ENCODE measurements around the gene LRRIQ3.
A peak's percentile ranks its signal among the peaks of the same experiment; 100 is the strongest.

Gene LRRIQ3

GRCh38 chr1:74107394-74107793, 90.6 kb downstream of the LRRIQ3 start:
- DNase-seq (ENCODE audit: low read depth), result no peak

GRCh38 chr1:74091371-74091770, 106.6 kb downstream of the LRRIQ3 start:
- no peak for DNase-seq (ENCODE audit: low read depth)

- DNase-seq (ENCODE audit: low read depth), result no peak
Observed at GRCh38 chr1:74083128-74083527, 114.8 kb downstream of the LRRIQ3 start.

- DNase-seq (ENCODE audit: low read depth), result no peak
Observed at GRCh38 chr1:74065081-74065480, 132.9 kb downstream of the LRRIQ3 start.

- no peak for DNase-seq (ENCODE audit: low read depth)
Observed at GRCh38 chr1:74057719-74058118, 140.3 kb downstream of the LRRIQ3 start.

DNA sequence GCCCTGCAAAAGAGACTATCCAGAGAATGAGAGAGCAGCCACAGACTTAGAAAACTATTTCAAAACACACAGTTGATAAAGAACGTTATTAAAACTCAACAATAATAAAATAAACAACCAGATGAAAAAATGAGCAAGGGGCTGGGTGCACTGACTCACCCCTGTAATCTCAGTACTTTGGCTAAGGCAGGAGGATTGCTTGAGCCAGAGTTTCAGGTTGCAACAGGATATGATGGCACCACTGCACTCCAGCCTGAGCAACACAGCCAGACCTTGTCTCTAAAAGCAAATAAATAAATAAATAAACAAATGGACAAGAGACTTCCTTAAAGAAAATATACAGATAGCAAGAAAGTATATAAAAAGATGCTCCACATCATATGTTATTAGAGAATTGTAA, 144.6 kb downstream of the LRRIQ3 start:
- peak; percentile 6 for DNase-seq (ENCODE audit: low read depth)

- no peak for DNase-seq (ENCODE audit: low read depth)
Observed at GRCh38 chr1:74050386-74050785, 147.6 kb downstream of the LRRIQ3 start.

DNA sequence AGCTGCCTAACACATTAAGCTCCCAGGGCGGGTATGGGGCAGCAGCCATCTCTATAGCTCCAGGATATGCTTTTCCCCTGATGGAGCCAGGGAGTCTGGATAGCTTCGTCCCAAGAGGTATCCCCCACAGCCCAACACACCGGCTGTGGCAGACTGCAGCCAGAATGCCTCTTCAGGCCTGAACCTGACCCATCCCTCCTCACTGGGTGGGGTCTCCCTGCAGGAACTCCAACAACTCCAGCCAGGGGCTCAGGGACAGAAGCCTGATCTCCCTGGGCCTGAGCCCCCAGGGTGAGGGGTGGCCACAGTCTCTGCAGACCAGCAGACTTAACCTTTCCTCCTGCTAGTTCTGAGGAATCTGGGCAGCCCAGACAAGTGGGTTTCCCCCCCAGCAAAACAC, 159.9 kb downstream of the LRRIQ3 start:
- DNase-seq (ENCODE audit: low read depth), result no peak

GRCh38 chr1:74012583-74012982, 185.4 kb downstream of the LRRIQ3 start:
- DNase-seq (ENCODE audit: low read depth), result no peak

- DNase-seq (ENCODE audit: low read depth), result no peak
Observed at GRCh38 chr1:74011736-74012135, 186.2 kb downstream of the LRRIQ3 start.

- DNase-seq (ENCODE audit: low read depth), result no peak
Observed at GRCh38 chr1:74010206-74010605, 187.8 kb downstream of the LRRIQ3 start.

GRCh38 chr1:74005533-74005932, 192.4 kb downstream of the LRRIQ3 start:
- DNase-seq (ENCODE audit: low read depth), result no peak

DNA sequence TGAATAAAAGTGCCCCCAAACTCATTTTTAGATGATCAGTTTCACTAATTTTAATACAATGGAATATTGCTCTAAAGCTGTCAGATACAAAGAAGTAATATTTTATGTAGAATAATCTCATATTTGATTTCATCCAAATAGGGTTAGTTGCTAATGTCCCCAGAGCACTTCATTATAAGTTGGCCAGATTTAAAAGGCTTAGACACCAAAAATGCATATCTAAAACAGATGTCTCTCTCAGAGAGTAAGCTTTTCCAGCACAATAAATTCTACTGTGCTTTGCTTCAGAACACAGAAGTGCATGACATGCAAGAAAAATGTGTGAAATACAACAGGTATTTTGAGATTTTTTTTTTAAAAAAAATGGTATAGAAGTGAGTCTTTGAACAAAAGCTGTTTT, 194.2 kb downstream of the LRRIQ3 start:
- no peak for DNase-seq (ENCODE audit: low read depth)

GRCh38 chr1:73998348-73998959, 199.5 kb downstream of the LRRIQ3 start:
- DNase-seq (ENCODE audit: low read depth), result peak; percentile 45

GRCh38 chr1:73980324-73981040, 217.5 kb downstream of the LRRIQ3 start:
- no peak for DNase-seq (ENCODE audit: low read depth)

GRCh38 chr1:73979684-73980083, 218.3 kb downstream of the LRRIQ3 start:
- no peak for DNase-seq (ENCODE audit: low read depth)

DNA sequence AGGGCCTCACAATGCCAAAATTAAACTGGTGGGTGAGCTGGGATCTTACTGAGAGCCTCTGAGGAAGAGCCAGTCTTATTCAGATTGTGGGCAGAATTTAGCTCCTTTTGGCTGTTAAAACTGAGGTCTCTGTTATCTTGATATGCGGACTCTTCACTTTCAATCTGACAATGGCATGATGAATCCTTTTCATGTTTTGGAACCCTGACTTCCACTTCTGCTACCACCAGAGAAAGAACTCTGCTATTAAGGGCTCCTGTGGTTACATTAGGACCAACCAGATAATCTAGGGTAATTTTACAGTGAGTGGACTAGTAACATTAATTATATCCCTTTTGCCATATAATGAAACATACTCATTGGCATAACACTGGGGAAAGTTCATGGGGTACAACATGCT, 219.0 kb downstream of the LRRIQ3 start:
- DNase-seq (ENCODE audit: low read depth), result no peak

Measured in ELR (cell line).